HCT116 (cell line): Measurements from ENCODE around the gene PCDHB14.
"Not testable (repeated sequence)": the region's sequence is repeated elsewhere in the genome, so short reads cannot be mapped to it uniquely, and the experiment has no call there.

ENCODE experiments used
- EZH2 ChIP-seq: fragments of 200-600 bp; sonication (generic); IDR thresholded peaks from 2 replicates; pipeline ENCODE4 v1.6.1; 2017; ENCODE audit warnings: antibody characterized with exemption, mixed run types
- EZH2phosphoT487 ChIP-seq: fragments of 200-600 bp; IDR thresholded peaks from 2 replicates; pipeline ENCODE4 v1.6.1; 2018; ENCODE audit warnings: antibody characterized with exemption, borderline replicate concordance
- JUND ChIP-seq: IDR thresholded peaks from 2 replicates; pipeline ENCODE4 v1.6.1; 2012
- POLR2A ChIP-seq: IDR thresholded peaks from 2 replicates; pipeline ENCODE4 v1.7.0; 2011; ENCODE audit warnings: borderline replicate concordance; ENCODE audit not compliant: insufficient read depth, insufficient read length; ENCODE audit errors: extremely low read depth
- POLR2AphosphoS5 ChIP-seq: IDR thresholded peaks from 2 replicates; pipeline ENCODE4 v1.6.1; 2011; ENCODE audit warnings: mild to moderate bottlenecking, low read depth, low read length, moderate library complexity
- RAD21 ChIP-seq: IDR thresholded peaks from 2 replicates; pipeline ENCODE4 v1.6.1; 2012; ENCODE audit warnings: low read depth, mild to moderate bottlenecking
- SIN3A ChIP-seq: IDR thresholded peaks from 2 replicates; pipeline ENCODE4 v1.6.1; 2012; ENCODE audit warnings: low read depth
- SP1 ChIP-seq: IDR thresholded peaks from 2 replicates; pipeline ENCODE4 v1.6.1; 2012; ENCODE audit warnings: low read depth
- SRF ChIP-seq: IDR thresholded peaks from 2 replicates; pipeline ENCODE4 v1.6.1; 2012; ENCODE audit warnings: low read depth
- ZFX ChIP-seq: fragments of 450-650 bp; IDR thresholded peaks from 2 replicates; pipeline ENCODE4 v1.6.1; 2017
- ZNF274 ChIP-seq: fragments of 200-500 bp; sonication (Bioruptor generic); IDR thresholded peaks from 2 replicates; pipeline ENCODE4 v1.6.1; 2014; ENCODE audit warnings: mild to moderate bottlenecking, low read depth, low read length, inconsistent platforms
- TF ChIP-seq, protein P1 (sequence below): IDR thresholded peaks from 2 replicates; pipeline ENCODE4 v1.6.1; 2012
- TF ChIP-seq, protein P2 (sequence below), 3 experiments: fragments of 200-600 bp in 1 of 3; sonication (generic) in 1 of 3; IDR thresholded peaks in 2 of 3; conservative IDR thresholded peaks in 1 of 3; 2 replicates each; pipeline ENCODE4 v1.5.1; 2012 to 2017; ENCODE audit warnings: low read depth in 2 of 3, low read length in 2 of 3, antibody characterized with exemption in 1 of 3, borderline replicate concordance in 1 of 3, control low read depth in 1 of 3, mild to moderate bottlenecking in 1 of 3, mixed read lengths in 1 of 3, mixed run types in 1 of 3, moderate library complexity in 1 of 3; ENCODE audit not compliant: insufficient read depth in 1 of 3
- TF ChIP-seq, protein P3 (sequence below): IDR thresholded peaks from 2 replicates; pipeline ENCODE4 v1.6.1; 2012; ENCODE audit warnings: low read depth

- not testable (repeated sequence) for TF ChIP-seq EZH2phosphoT487, SP1, ZNF274, EZH2, POLR2A, POLR2AphosphoS5, SRF, SIN3A, ZFX, JUND, RAD21
- TF ChIP-seq, protein P1, sequence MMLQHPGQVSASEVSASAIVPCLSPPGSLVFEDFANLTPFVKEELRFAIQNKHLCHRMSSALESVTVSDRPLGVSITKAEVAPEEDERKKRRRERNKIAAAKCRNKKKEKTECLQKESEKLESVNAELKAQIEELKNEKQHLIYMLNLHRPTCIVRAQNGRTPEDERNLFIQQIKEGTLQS, result not testable (repeated sequence)
- TF ChIP-seq, protein P2, sequence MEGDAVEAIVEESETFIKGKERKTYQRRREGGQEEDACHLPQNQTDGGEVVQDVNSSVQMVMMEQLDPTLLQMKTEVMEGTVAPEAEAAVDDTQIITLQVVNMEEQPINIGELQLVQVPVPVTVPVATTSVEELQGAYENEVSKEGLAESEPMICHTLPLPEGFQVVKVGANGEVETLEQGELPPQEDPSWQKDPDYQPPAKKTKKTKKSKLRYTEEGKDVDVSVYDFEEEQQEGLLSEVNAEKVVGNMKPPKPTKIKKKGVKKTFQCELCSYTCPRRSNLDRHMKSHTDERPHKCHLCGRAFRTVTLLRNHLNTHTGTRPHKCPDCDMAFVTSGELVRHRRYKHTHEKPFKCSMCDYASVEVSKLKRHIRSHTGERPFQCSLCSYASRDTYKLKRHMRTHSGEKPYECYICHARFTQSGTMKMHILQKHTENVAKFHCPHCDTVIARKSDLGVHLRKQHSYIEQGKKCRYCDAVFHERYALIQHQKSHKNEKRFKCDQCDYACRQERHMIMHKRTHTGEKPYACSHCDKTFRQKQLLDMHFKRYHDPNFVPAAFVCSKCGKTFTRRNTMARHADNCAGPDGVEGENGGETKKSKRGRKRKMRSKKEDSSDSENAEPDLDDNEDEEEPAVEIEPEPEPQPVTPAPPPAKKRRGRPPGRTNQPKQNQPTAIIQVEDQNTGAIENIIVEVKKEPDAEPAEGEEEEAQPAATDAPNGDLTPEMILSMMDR (IDR thresholded peaks at IDR 0.05 in 2 of 3, conservative IDR thresholded peaks at IDR 0.05 in 1 of 3; ENCODE audit: borderline replicate concordance in 1 of 3, insufficient read depth in 1 of 3, low read depth in 2 of 3, low read length in 2 of 3), result not testable (repeated sequence)
- TF ChIP-seq, protein P3, sequence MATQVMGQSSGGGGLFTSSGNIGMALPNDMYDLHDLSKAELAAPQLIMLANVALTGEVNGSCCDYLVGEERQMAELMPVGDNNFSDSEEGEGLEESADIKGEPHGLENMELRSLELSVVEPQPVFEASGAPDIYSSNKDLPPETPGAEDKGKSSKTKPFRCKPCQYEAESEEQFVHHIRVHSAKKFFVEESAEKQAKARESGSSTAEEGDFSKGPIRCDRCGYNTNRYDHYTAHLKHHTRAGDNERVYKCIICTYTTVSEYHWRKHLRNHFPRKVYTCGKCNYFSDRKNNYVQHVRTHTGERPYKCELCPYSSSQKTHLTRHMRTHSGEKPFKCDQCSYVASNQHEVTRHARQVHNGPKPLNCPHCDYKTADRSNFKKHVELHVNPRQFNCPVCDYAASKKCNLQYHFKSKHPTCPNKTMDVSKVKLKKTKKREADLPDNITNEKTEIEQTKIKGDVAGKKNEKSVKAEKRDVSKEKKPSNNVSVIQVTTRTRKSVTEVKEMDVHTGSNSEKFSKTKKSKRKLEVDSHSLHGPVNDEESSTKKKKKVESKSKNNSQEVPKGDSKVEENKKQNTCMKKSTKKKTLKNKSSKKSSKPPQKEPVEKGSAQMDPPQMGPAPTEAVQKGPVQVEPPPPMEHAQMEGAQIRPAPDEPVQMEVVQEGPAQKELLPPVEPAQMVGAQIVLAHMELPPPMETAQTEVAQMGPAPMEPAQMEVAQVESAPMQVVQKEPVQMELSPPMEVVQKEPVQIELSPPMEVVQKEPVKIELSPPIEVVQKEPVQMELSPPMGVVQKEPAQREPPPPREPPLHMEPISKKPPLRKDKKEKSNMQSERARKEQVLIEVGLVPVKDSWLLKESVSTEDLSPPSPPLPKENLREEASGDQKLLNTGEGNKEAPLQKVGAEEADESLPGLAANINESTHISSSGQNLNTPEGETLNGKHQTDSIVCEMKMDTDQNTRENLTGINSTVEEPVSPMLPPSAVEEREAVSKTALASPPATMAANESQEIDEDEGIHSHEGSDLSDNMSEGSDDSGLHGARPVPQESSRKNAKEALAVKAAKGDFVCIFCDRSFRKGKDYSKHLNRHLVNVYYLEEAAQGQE, result not testable (repeated sequence)
Observed at GRCh38 chr5:141214583-141214982, 8.6 kb upstream of the PCDHB14 start.
